ENCODE data around the gene VWA2. TPM values are rescaled to one million over a fixed set of nuclear protein-coding genes. Genes with fewer than 3 reads are reported as not detected.

Gene VWA2
- total and polyA plus RNA-seq, 2 donors (not counting 3 experiments of a cell fraction or from before 2014, with no cell fraction given) = not detected

GRCh38 chr10:114234132-114234531 lies 4.9 kb upstream of the VWA2 start:
- H2AFZ ChIP-seq (ENCODE audit: low read depth, low read length) = no peak overlapping the region
- no peak overlapping the region for H3K4me2 ChIP-seq (ENCODE audit: insufficient read depth, low read length)
- no peaks in the 10 kb centered on the region for H3K9me1 ChIP-seq (replicated peaks; ENCODE audit: control insufficient read depth, extremely low read depth, insufficient read depth, low read length)
- H4K20me1 ChIP-seq (replicated peaks; ENCODE audit: control insufficient read depth, extremely low read depth, insufficient read depth, low read length) = no peaks in the 10 kb centered on the region
- DNase-seq (ENCODE audit: low read depth, low spot score) = no peak
- no peaks in the 10 kb centered on the region for H3K4me1 ChIP-seq (ENCODE audit: control insufficient read depth, extremely low read depth, insufficient read depth, low read length)
- no peak for FAIRE-seq
- H3K27me3 ChIP-seq (ENCODE audit: control insufficient read depth in 2 of 2, insufficient read depth in 2 of 2, low read length in 2 of 2) = peaks cover 18 to 26% of the 10 kb centered on the region in 2 experiments
- dilution Hi-C loops (cut with MboI; ENCODE audit: extremely low pct_ligation_motif_present, low sequenced_read_pairs) = no loop called here
- no peak overlapping the region for H3K4me3 ChIP-seq (replicated peaks in 1 of 3; ENCODE audit: insufficient read depth in 1 of 3, low read depth in 1 of 3, low read length in 3 of 3)
- TF ChIP-seq EZH2 (IDR thresholded peaks at IDR 0.05; ENCODE audit: borderline replicate concordance, low read depth, low read length, severe bottlenecking) (no peak), MAX (IDR thresholded peaks at IDR 0.05; ENCODE audit: insufficient read depth, insufficient read length) (no peak)
- H3K9ac ChIP-seq (replicated peaks; ENCODE audit: extremely low read depth, insufficient read depth, low read length) = no peak overlapping the region
- H3K27ac ChIP-seq (ENCODE audit: insufficient read depth, low read depth, low read length) = no peak overlapping the region
- ChIA-PET POLR2A (no interaction called here), CTCF (no interaction called here)
- BruUV-seq (replicated peaks) = no TSS peak
- no peaks in the 10 kb centered on the region for H3K36me3 ChIP-seq (ENCODE audit: control insufficient read depth in 2 of 2, extremely low read depth in 1 of 2, insufficient read depth in 2 of 2, low read length in 2 of 2)
- H3K9me3 ChIP-seq (replicated peaks; ENCODE audit: control insufficient read depth, insufficient read depth, low read length) = no peaks in the 10 kb centered on the region
- no peaks in the 10 kb centered on the region for H3K79me2 ChIP-seq (ENCODE audit: control insufficient read depth, insufficient read depth, low read length)
- intact Hi-C loops (cut with micrococcal nuclease) = no loop called here

- no TSS peak for BruUV-seq (replicated peaks)
- POLR2A ChIA-PET = no interaction called here
- dilution Hi-C loops (cut with MboI; ENCODE audit: extremely low pct_ligation_motif_present, low sequenced_read_pairs) = no loop called here
Observed at GRCh38 chr10:114239994-114240345, 916 bp downstream of the VWA2 start.

More at GRCh38 chr10:114239994-114240345, 916 bp downstream of the VWA2 start:
- CTCF ChIA-PET = no interaction called here
- no peak overlapping the region for H3K9ac ChIP-seq (replicated peaks; ENCODE audit: extremely low read depth, insufficient read depth, low read length)
- H3K9me1 ChIP-seq (replicated peaks; ENCODE audit: control insufficient read depth, extremely low read depth, insufficient read depth, low read length) = no peaks in the 10 kb centered on the region
- peaks cover 33 to 36% of the 10 kb centered on the region in 2 experiments for H3K27me3 ChIP-seq (ENCODE audit: control insufficient read depth in 2 of 2, insufficient read depth in 2 of 2, low read length in 2 of 2)
- no peak for FAIRE-seq
- no peak overlapping the region for H3K4me3 ChIP-seq (replicated peaks in 1 of 3; ENCODE audit: insufficient read depth in 1 of 3, low read depth in 1 of 3, low read length in 3 of 3)
- intact Hi-C loops (cut with micrococcal nuclease) = no loop called here
- no peak overlapping the region for H3K27ac ChIP-seq (ENCODE audit: insufficient read depth, low read depth, low read length)
- TF ChIP-seq EZH2 (IDR thresholded peaks at IDR 0.05; ENCODE audit: borderline replicate concordance, low read depth, low read length, severe bottlenecking) = no peak
- no peak for TF ChIP-seq GATA2 (IDR thresholded peaks at IDR 0.05; ENCODE audit: insufficient read depth, insufficient read length, low read depth, low read length)
- H3K79me2 ChIP-seq (ENCODE audit: control insufficient read depth, insufficient read depth, low read length) = no peaks in the 10 kb centered on the region
- H2AFZ ChIP-seq (ENCODE audit: low read depth, low read length) = no peak overlapping the region
- no peak for DNase-seq (ENCODE audit: low read depth, low spot score)
- no peaks in the 10 kb centered on the region for H4K20me1 ChIP-seq (replicated peaks; ENCODE audit: control insufficient read depth, extremely low read depth, insufficient read depth, low read length)
- no peaks in the 10 kb centered on the region for H3K9me3 ChIP-seq (replicated peaks; ENCODE audit: control insufficient read depth, insufficient read depth, low read length)
- H3K4me2 ChIP-seq (ENCODE audit: insufficient read depth, low read length) = no peak overlapping the region
- no peaks in the 10 kb centered on the region for H3K4me1 ChIP-seq (ENCODE audit: control insufficient read depth, extremely low read depth, insufficient read depth, low read length)
- H3K36me3 ChIP-seq (ENCODE audit: control insufficient read depth in 2 of 2, extremely low read depth in 1 of 2, insufficient read depth in 2 of 2, low read length in 2 of 2) = no peaks in the 10 kb centered on the region
